Mucosa of rectum (tissue), 2 donors: ENCODE measurements around the gene ZNF280D.
A peak's percentile ranks its signal among the peaks of the same experiment; 100 is the strongest.

Source experiments
- H3K27ac ChIP-seq, 2 donors: one replicate each; pipeline ENCODE4 v1.7.0; 2013; ENCODE audit warnings: inconsistent platforms in 2 of 2, low read depth in 2 of 2, low read length in 2 of 2
- H3K27me3 ChIP-seq, 2 donors: one replicate each; pipeline ENCODE4 v1.7.0; 2013; ENCODE audit warnings: low read length in 2 of 2; ENCODE audit not compliant: control insufficient read depth in 2 of 2, insufficient read depth in 2 of 2
- H3K36me3 ChIP-seq, 2 donors: one replicate each; pipeline ENCODE4 v1.7.0; 2013; ENCODE audit warnings: low read length in 2 of 2; ENCODE audit not compliant: control insufficient read depth in 2 of 2, insufficient read depth in 2 of 2
- H3K4me1 ChIP-seq, 2 donors: one replicate each; pipeline ENCODE4 v1.7.0; 2013; ENCODE audit warnings: low read length in 2 of 2, mild to moderate bottlenecking in 1 of 2; ENCODE audit not compliant: control insufficient read depth in 2 of 2, insufficient read depth in 2 of 2
- H3K4me3 ChIP-seq, 2 donors: one replicate each; pipeline ENCODE4 v1.7.0; 2013; ENCODE audit warnings: low read length in 2 of 2
- H3K9ac ChIP-seq, 2 donors: one replicate each; pipeline ENCODE4 v1.7.0; 2013; ENCODE audit warnings: low read length in 2 of 2, low read depth in 1 of 2, mild to moderate bottlenecking in 1 of 2
- H3K9me3 ChIP-seq, 2 donors: one replicate each; pipeline ENCODE4 v1.7.0; 2013; ENCODE audit warnings: low read length in 2 of 2; ENCODE audit not compliant: control insufficient read depth in 2 of 2
- donor health status: healthy.
- donor health status: Normal muscosa, but diverticular disease.

Gene ZNF280D

GRCh38 chr15:56736308-56736707 lies 3.0 kb upstream of the ZNF280D start:
- Histone ChIP-seq H3K9me3 (no peaks in the 10 kb centered on the region), H3K27me3 (no peaks in the 10 kb centered on the region), H3K36me3 (no peaks in the 10 kb centered on the region), H3K27ac (peak overlapping the region in 1 of 2 donors; percentile 37), H3K9ac (no peak overlapping the region), H3K4me1 (peaks cover 10 to 20% of the 10 kb centered on the region in 2 donors), H3K4me3 (no peak overlapping the region)

GRCh38 chr15:56735589-56735988 lies 2.3 kb upstream of the ZNF280D start:
- no peaks in the 10 kb centered on the region for H3K36me3 ChIP-seq

GRCh38 chr15:56734013-56734635 lies 815 bp upstream of the ZNF280D start:
- peak overlapping the region in 1 of 2 donors; percentile 89 for H3K27ac ChIP-seq
- H3K4me3 ChIP-seq = peak overlapping the region; percentile 87 to 88
- H3K36me3 ChIP-seq = peaks cover 0 to 2% of the 10 kb centered on the region in 2 donors
- H3K9ac ChIP-seq = no peak overlapping the region
- peaks cover 10 to 30% of the 10 kb centered on the region in 2 donors for H3K4me1 ChIP-seq
- H3K27me3 ChIP-seq = no peaks in the 10 kb centered on the region
- H3K9me3 ChIP-seq = no peaks in the 10 kb centered on the region

More at GRCh38 chr15:56735589-56735988, 2.3 kb upstream of the ZNF280D start:
- no peak overlapping the region for H3K9ac ChIP-seq
- no peak overlapping the region for H3K4me3 ChIP-seq
- no peak overlapping the region for H3K27ac ChIP-seq
- peaks cover 10 to 27% of the 10 kb centered on the region in 2 donors for H3K4me1 ChIP-seq
- H3K27me3 ChIP-seq = no peaks in the 10 kb centered on the region
- no peaks in the 10 kb centered on the region for H3K9me3 ChIP-seq

- peaks cover 0 to 2% of the 10 kb centered on the region in 2 donors for H3K36me3 ChIP-seq
- H3K9ac ChIP-seq = peak overlapping the region; percentile 77 to 89
- no peaks in the 10 kb centered on the region for H3K27me3 ChIP-seq
- peak overlapping the region; percentile 89 for H3K27ac ChIP-seq
- peak overlapping the region; percentile 87 to 88 for H3K4me3 ChIP-seq
- no peaks in the 10 kb centered on the region for H3K9me3 ChIP-seq
- H3K4me1 ChIP-seq = peaks cover 10 to 26% of the 10 kb centered on the region in 2 donors
These were observed 498 bp downstream of the ZNF280D start for GRCh38 chr15:56732886-56733135.

GRCh38 chr15:56732135-56732885 lies 999 bp downstream of the ZNF280D start:
- H3K4me1 ChIP-seq = peaks cover 10 to 25% of the 10 kb centered on the region in 2 donors
- H3K9ac ChIP-seq = peak overlapping the region; percentile 77 to 89
- H3K27ac ChIP-seq = peak overlapping the region; percentile 89
- peaks cover 0 to 2% of the 10 kb centered on the region in 2 donors for H3K36me3 ChIP-seq
- no peaks in the 10 kb centered on the region for H3K9me3 ChIP-seq
- H3K4me3 ChIP-seq = peak overlapping the region; percentile 87 to 88
- H3K27me3 ChIP-seq = no peaks in the 10 kb centered on the region

GRCh38 chr15:56731548-56731947 lies 1.8 kb downstream of the ZNF280D start:
- H3K27me3 ChIP-seq = no peaks in the 10 kb centered on the region
- H3K4me3 ChIP-seq = peak overlapping the region; percentile 33 to 87
- peak overlapping the region; percentile 89 for H3K27ac ChIP-seq
- no peak overlapping the region for H3K9ac ChIP-seq
- H3K4me1 ChIP-seq = peaks cover 10 to 25% of the 10 kb centered on the region in 2 donors
- H3K9me3 ChIP-seq = no peaks in the 10 kb centered on the region
- peaks cover 0 to 2% of the 10 kb centered on the region in 2 donors for H3K36me3 ChIP-seq

GRCh38 chr15:56729561-56729960 lies 3.7 kb downstream of the ZNF280D start:
- Histone ChIP-seq H3K36me3 (peaks cover 0 to 2% of the 10 kb centered on the region in 2 donors), H3K9me3 (no peaks in the 10 kb centered on the region), H3K27me3 (no peaks in the 10 kb centered on the region), H3K4me1 (peaks cover 10 to 25% of the 10 kb centered on the region in 2 donors), H3K9ac (no peak overlapping the region), H3K4me3 (no peak overlapping the region), H3K27ac (no peak overlapping the region)

- no peaks in the 10 kb centered on the region for H3K27me3 ChIP-seq
- H3K9me3 ChIP-seq = no peaks in the 10 kb centered on the region
- H3K9ac ChIP-seq = no peak overlapping the region
- H3K4me1 ChIP-seq = peaks cover 0 to 1% of the 10 kb centered on the region in 2 donors
- no peak overlapping the region for H3K4me3 ChIP-seq
- peaks cover 0 to 2% of the 10 kb centered on the region in 2 donors for H3K36me3 ChIP-seq
- H3K27ac ChIP-seq = no peak overlapping the region
These were observed 7.9 kb downstream of the ZNF280D start for GRCh38 chr15:56725386-56725785.

GRCh38 chr15:56724232-56724631 lies 9.1 kb downstream of the ZNF280D start:
- no peak overlapping the region for H3K27ac ChIP-seq
- H3K9me3 ChIP-seq = no peaks in the 10 kb centered on the region
- H3K4me3 ChIP-seq = no peak overlapping the region
- H3K9ac ChIP-seq = no peak overlapping the region
- no peaks in the 10 kb centered on the region for H3K4me1 ChIP-seq
- no peaks in the 10 kb centered on the region for H3K27me3 ChIP-seq
- H3K36me3 ChIP-seq = no peaks in the 10 kb centered on the region

- H3K9me3 ChIP-seq = no peaks in the 10 kb centered on the region
- no peaks in the 10 kb centered on the region for H3K27me3 ChIP-seq
- no peaks in the 10 kb centered on the region for H3K4me1 ChIP-seq
- H3K27ac ChIP-seq = no peak overlapping the region
- H3K4me3 ChIP-seq = no peak overlapping the region
- no peaks in the 10 kb centered on the region for H3K36me3 ChIP-seq
- no peak overlapping the region for H3K9ac ChIP-seq
These were observed 9.5 kb downstream of the ZNF280D start for GRCh38 chr15:56723787-56724186.
